Endothelial cell of umbilical vein (primary cell): ENCODE data around the gene ZNF669. TPM values are rescaled to one million over a fixed set of nuclear protein-coding genes. Genes with fewer than 3 reads are reported as not detected.

Experiments used
- BruUV-seq: library from RNA; stranded (reverse); fragments of 400-500 nt; replicated peaks from 2 replicates; lab custom pipeline; 2021; lab: Mats Ljungman, UMichigan
- CTCF ChIA-PET: fragments of 300-600, 350-600 bp; sonication (Branson Sonifier 250); formaldehyde crosslinking; loops from one replicate; lab custom pipeline; 2021; ENCODE audit warnings: antibody characterized with exemption, inconsistent platforms; lab: Charles Lee
- POLR2A ChIA-PET: fragments of 300-600, 350-600 bp; sonication (Branson Sonifier 250); formaldehyde crosslinking; loops from one replicate; lab custom pipeline; 2021; ENCODE audit warnings: antibody characterized with exemption, inconsistent platforms; lab: Charles Lee
- DNase-seq: peaks from one replicate; pipeline ENCODE4 v3.0.0-alpha.2; 2011; ENCODE audit warnings: low read depth, low spot score
- FAIRE-seq: peaks from 2 replicates; lab custom pipeline; 2011; peaks lifted over from hg19 to GRCh38; lab: Jason Lieb, UNC
- H2AFZ ChIP-seq: 2 replicates; pipeline ENCODE4 v1.6.0; 2012; ENCODE audit warnings: low read depth, low read length, control low read depth, inconsistent platforms
- H3K27ac ChIP-seq: 2 replicates; pipeline ENCODE4 v1.5.1; 2011; ENCODE audit warnings: low read depth, mild to moderate bottlenecking, control low read depth, low read length, moderate library complexity; ENCODE audit not compliant: insufficient read depth
- H3K27me3 ChIP-seq, 2 experiments: 2 replicates each; pipeline versions ENCODE4 v1.6.0 to v1.6.1; 2011; ENCODE audit warnings: low read length in 2 of 2, mixed read lengths in 1 of 2; ENCODE audit not compliant: control insufficient read depth in 2 of 2, insufficient read depth in 2 of 2
- H3K36me3 ChIP-seq, 2 experiments: 2 replicates in 1 of 2; 3 replicates in 1 of 2; pipeline ENCODE4 v1.5.1; 2011; ENCODE audit warnings: low read length in 2 of 2, mild to moderate bottlenecking in 1 of 2, moderate library complexity in 1 of 2; ENCODE audit not compliant: control insufficient read depth in 2 of 2, insufficient read depth in 2 of 2; ENCODE audit errors: extremely low read depth in 1 of 2
- H3K4me1 ChIP-seq: 3 replicates; pipeline ENCODE4 v1.5.1; 2011; ENCODE audit warnings: mild to moderate bottlenecking, low read length; ENCODE audit not compliant: control insufficient read depth, insufficient read depth; ENCODE audit errors: extremely low read depth
- H3K4me2 ChIP-seq: 2 replicates; pipeline ENCODE4 v1.6.1; 2011; ENCODE audit warnings: low read length, control low read depth, mixed read lengths; ENCODE audit not compliant: insufficient read depth
- H3K4me3 ChIP-seq, 3 experiments: fragments of 200-600 bp in 1 of 3; sonication (generic), shearing (Covaris generic) in 1 of 3; replicated peaks in 1 of 3; 2 replicates each; pipeline ENCODE4 v1.5.1; 2011 to 2016; ENCODE audit warnings: control low read depth in 3 of 3, low read length in 3 of 3, mild to moderate bottlenecking in 2 of 3, inconsistent platforms in 1 of 3, low read depth in 1 of 3, moderate library complexity in 1 of 3; ENCODE audit not compliant: insufficient read depth in 1 of 3
- H3K79me2 ChIP-seq: 2 replicates; pipeline ENCODE4 v1.6.0; 2012; ENCODE audit warnings: low read length, inconsistent platforms; ENCODE audit not compliant: control insufficient read depth, insufficient read depth
- H3K9ac ChIP-seq: replicated peaks from 2 replicates; pipeline ENCODE3; 2011; ENCODE audit warnings: low read length, control low read depth; ENCODE audit not compliant: insufficient read depth; ENCODE audit errors: extremely low read depth
- H3K9me1 ChIP-seq: replicated peaks from 3 replicates; pipeline ENCODE4 v1.6.0; 2011; ENCODE audit warnings: mild to moderate bottlenecking, low read length; ENCODE audit not compliant: control insufficient read depth, insufficient read depth; ENCODE audit errors: extremely low read depth
- H3K9me3 ChIP-seq: replicated peaks from 2 replicates; pipeline ENCODE4 v1.5.1; 2012; ENCODE audit warnings: low read length, inconsistent platforms; ENCODE audit not compliant: control insufficient read depth, insufficient read depth
- H4K20me1 ChIP-seq: replicated peaks from 2 replicates; pipeline ENCODE3; 2011; ENCODE audit warnings: mild to moderate bottlenecking, low read length; ENCODE audit not compliant: control insufficient read depth, insufficient read depth; ENCODE audit errors: extremely low read depth
- JUN ChIP-seq: IDR thresholded peaks from 2 replicates; pipeline ENCODE4 v1.6.1; 2011; ENCODE audit warnings: borderline replicate concordance, low read depth; ENCODE audit not compliant: insufficient read length, insufficient read depth
- MAX ChIP-seq: IDR thresholded peaks from 2 replicates; pipeline ENCODE4 v1.6.1; 2011; ENCODE audit not compliant: insufficient read depth, insufficient read length
- POLR2A ChIP-seq: IDR thresholded peaks from 2 replicates; pipeline ENCODE4 v1.6.1; 2012; ENCODE audit warnings: low read depth, mild to moderate bottlenecking, control low read depth, low read length
- dilution Hi-C: fragments of 300-500 bp; cut with MboI; formaldehyde crosslinking; loops from one replicate; pipeline ENCODE4 v1.15.0; 2019; ENCODE audit warnings: low sequenced_read_pairs; ENCODE audit not compliant: extremely low pct_ligation_motif_present
- intact Hi-C: fragments of 100-400 bp; cut with micrococcal nuclease; formaldehyde crosslinking; loops from one replicate; pipeline ENCODE4 v1.10.0; 2022
- polyA plus RNA-seq, 4 experiments: library from polyadenylated mRNA; depleted of rRNA in 3 of 4; stranded (reverse) in 3 of 4; unstranded in 1 of 4; fragments of >200 nt; gene quantifications; 2 replicates each; pipeline versions ENCODE4 v1.2.1 to v1.2.3, GENCODE V29; 2011 to 2012; ENCODE audit warnings: missing spikeins in 1 of 4
- total RNA-seq: library from RNA; stranded (reverse); gene quantifications from 2 replicates; pipeline ENCODE4 v1.2.3, GENCODE V29; 2021

ZNF669 gene
- total and polyA plus RNA-seq, 2 donors (not counting 3 experiments of a cell fraction or from before 2014, with no cell fraction given): 2.4 to 7.8 TPM

GRCh38 chr1:247096112-247096511 is 8.0 kb downstream of the ZNF669 start:
- Histone ChIP-seq H3K4me3 (no peak overlapping the region), H4K20me1 (no peaks in the 10 kb centered on the region), H3K36me3 (peaks cover 10% of the 10 kb centered on the region in 2 experiments), H3K27ac (no peak overlapping the region), H3K9me1 (no peaks in the 10 kb centered on the region), H3K79me2 (no peaks in the 10 kb centered on the region), H3K9ac (no peak overlapping the region), H3K4me2 (no peak overlapping the region), H3K4me1 (no peaks in the 10 kb centered on the region), H3K27me3 (no peaks in the 10 kb centered on the region), H2AFZ (no peak overlapping the region), H3K9me3 (peaks cover 9% of the 10 kb centered on the region)
- dilution Hi-C loops (no loop called here), intact Hi-C loops (no loop called here)
- DNase-seq: no peak
- FAIRE-seq: no peak
- ChIA-PET POLR2A (no interaction called here), CTCF (no interaction called here)
- TF ChIP-seq POLR2A (no peak), JUN (no peak)
- BruUV-seq: no TSS peak

GRCh38 chr1:247090455-247090854 is 13.7 kb downstream of the ZNF669 start:
- intact Hi-C loops: no loop called here
- FAIRE-seq: no peak
- H3K9ac ChIP-seq: no peak overlapping the region
- no peak overlapping the region for H3K4me3 ChIP-seq
- no peaks in the 10 kb centered on the region for H3K4me1 ChIP-seq
- H3K36me3 ChIP-seq: no peaks in the 10 kb centered on the region
- H3K9me3 ChIP-seq: no peaks in the 10 kb centered on the region
- no peaks in the 10 kb centered on the region for H3K79me2 ChIP-seq
- no peak overlapping the region for H3K4me2 ChIP-seq
- CTCF ChIA-PET: no interaction called here
- H3K27ac ChIP-seq: no peak overlapping the region
- no TSS peak for BruUV-seq
- H3K27me3 ChIP-seq: no peaks in the 10 kb centered on the region
- TF ChIP-seq MAX: no peak
- H2AFZ ChIP-seq: no peak overlapping the region
- DNase-seq: no peak
- POLR2A ChIA-PET: no interaction called here
- dilution Hi-C loops: no loop called here
- no peaks in the 10 kb centered on the region for H4K20me1 ChIP-seq
- no peaks in the 10 kb centered on the region for H3K9me1 ChIP-seq
